ENCODE data around the gene OXCT1. TPM values are rescaled to one million over a fixed set of nuclear protein-coding genes. Genes with fewer than 3 reads are reported as not detected.

Gene OXCT1
- total and polyA plus RNA-seq, 2 donors (not counting 3 experiments of a cell fraction or from before 2014, with no cell fraction given) = 12.8 to 37.4 TPM

GRCh38 chr5:41878643-41879478, 8.6 kb upstream of the OXCT1 start:
- Histone ChIP-seq H3K9ac (replicated peaks; ENCODE audit: extremely low read depth, insufficient read depth, low read length) (no peak overlapping the region), H3K27ac (ENCODE audit: insufficient read depth, low read depth, low read length) (no peak overlapping the region), H4K20me1 (replicated peaks; ENCODE audit: control insufficient read depth, extremely low read depth, insufficient read depth, low read length) (no peaks in the 10 kb centered on the region), H3K79me2 (ENCODE audit: control insufficient read depth, insufficient read depth, low read length) (no peaks in the 10 kb centered on the region), H3K4me1 (ENCODE audit: control insufficient read depth, extremely low read depth, insufficient read depth, low read length) (no peaks in the 10 kb centered on the region), H3K36me3 (ENCODE audit: control insufficient read depth in 2 of 2, extremely low read depth in 1 of 2, insufficient read depth in 2 of 2, low read length in 2 of 2) (no peaks in the 10 kb centered on the region), H3K27me3 (ENCODE audit: control insufficient read depth in 2 of 2, insufficient read depth in 2 of 2, low read length in 2 of 2) (peaks cover 4 to 18% of the 10 kb centered on the region in 2 experiments), H2AFZ (ENCODE audit: low read depth, low read length) (no peak overlapping the region), H3K4me3 (replicated peaks in 1 of 3; ENCODE audit: insufficient read depth in 1 of 3, low read depth in 1 of 3, low read length in 3 of 3) (no peak overlapping the region), H3K4me2 (ENCODE audit: insufficient read depth, low read length) (no peak overlapping the region), H3K9me1 (replicated peaks; ENCODE audit: control insufficient read depth, extremely low read depth, insufficient read depth, low read length) (no peaks in the 10 kb centered on the region), H3K9me3 (replicated peaks; ENCODE audit: control insufficient read depth, insufficient read depth, low read length) (no peaks in the 10 kb centered on the region)
- ChIA-PET CTCF (no interaction called here), POLR2A (no interaction called here)
- dilution Hi-C loops (cut with MboI; ENCODE audit: extremely low pct_ligation_motif_present, low sequenced_read_pairs) (no loop called here), intact Hi-C loops (cut with micrococcal nuclease) (no loop called here)
- FAIRE-seq (peak; percentile 55), DNase-seq (ENCODE audit: low read depth, low spot score) (no peak)
- no TSS peak for BruUV-seq (replicated peaks)
- TF ChIP-seq POLR2A (IDR thresholded peaks at IDR 0.05; ENCODE audit: low read depth, low read length) (no peak), CTCF (IDR thresholded peaks at IDR 0.05; ENCODE audit: extremely low read depth in 1 of 2, insufficient read depth in 1 of 2, low read depth in 1 of 2, low read length in 2 of 2) (no peak), MAX (IDR thresholded peaks at IDR 0.05; ENCODE audit: insufficient read depth, insufficient read length) (no peak), MYC (IDR thresholded peaks at IDR 0.05; ENCODE audit: low read depth, low read length) (no peak), GATA2 (IDR thresholded peaks at IDR 0.05; ENCODE audit: insufficient read depth, insufficient read length, low read depth, low read length) (no peak), JUN (IDR thresholded peaks at IDR 0.05; ENCODE audit: borderline replicate concordance, insufficient read depth, insufficient read length, low read depth) (no peak), FOS (IDR thresholded peaks at IDR 0.05; ENCODE audit: borderline replicate concordance, insufficient read depth, low read length) (no peak), POLR2AphosphoS5 (IDR thresholded peaks at IDR 0.05; ENCODE audit: insufficient read depth, low read depth, low read length) (no peak)
